Activated CD8-positive, alpha-beta T cell treated with anti-CD3 and anti-CD28 coated beads for 36 hours (primary cell): Measurements from ENCODE around the gene GATM. TPM values are rescaled to one million over a fixed set of nuclear protein-coding genes. Genes with fewer than 3 reads are reported as not detected.
A peak's percentile ranks its signal among the peaks of the same experiment; 100 is the strongest.
"Not testable (repeated sequence)": the region's sequence is repeated elsewhere in the genome, so short reads cannot be mapped to it uniquely, and the experiment has no call there.

Experiments
- ATAC-seq: fragments of 200-7000 bp; cut with Tn5 transposase; one replicate; pipeline ENCODE4 v1.10.0; 2021; ENCODE audit warnings: mild to moderate bottlenecking, moderate library complexity
- CTCF ChIA-PET: fragments of 350-600 bp; sonication (Branson Sonifier 250); formaldehyde crosslinking; loops from one replicate; lab custom pipeline; 2021; ENCODE audit warnings: antibody characterized with exemption; lab: Charles Lee
- POLR2A ChIA-PET: fragments of 350-600 bp; sonication (Branson Sonifier 250); formaldehyde crosslinking; loops from one replicate; lab custom pipeline; 2021; ENCODE audit warnings: antibody characterized with exemption; lab: Charles Lee
- DNase-seq: peaks from one replicate; pipeline ENCODE4 v3.0.0-alpha.2; 2020
- H3K27ac Mint-ChIP-seq: one replicate; pipeline ENCODE4 v1.8.0; 2021; ENCODE audit warnings: mild to moderate bottlenecking, mixed read lengths
- H3K27me3 Mint-ChIP-seq: one replicate; pipeline ENCODE4 v1.8.0; 2021; ENCODE audit warnings: mixed read lengths
- H3K36me3 Mint-ChIP-seq: one replicate; pipeline ENCODE4 v1.8.0; 2021; ENCODE audit warnings: low read depth, mixed read lengths
- H3K4me1 Mint-ChIP-seq: one replicate; pipeline ENCODE4 v1.8.0; 2021; ENCODE audit warnings: low read depth, mixed read lengths
- H3K4me3 Mint-ChIP-seq: one replicate; pipeline ENCODE4 v1.8.0; 2021; ENCODE audit warnings: mild to moderate bottlenecking, moderate library complexity, mixed read lengths
- H3K9me3 Mint-ChIP-seq: one replicate; pipeline ENCODE4 v1.8.0; 2021; ENCODE audit warnings: mixed read lengths
- intact Hi-C: fragments of 100-400 bp; cut with micrococcal nuclease; formaldehyde crosslinking; loops from one replicate; pipeline ENCODE4 v1.10.0; 2022
- total RNA-seq, 2 experiments: library from RNA; stranded (reverse); gene quantifications; one replicate each; pipeline ENCODE4 v1.2.3, GENCODE V29; 2021
- TF ChIP-seq, protein P1 (sequence below): fragments of 200-600 bp; IDR thresholded peaks from one replicate; pipeline ENCODE4 v1.8.0; 2022; ENCODE audit warnings: antibody characterized with exemption, mild to moderate bottlenecking

The GATM gene
- total RNA-seq, 2 experiments from 2014 or later = 5.6 to 6.5 TPM

DNA sequence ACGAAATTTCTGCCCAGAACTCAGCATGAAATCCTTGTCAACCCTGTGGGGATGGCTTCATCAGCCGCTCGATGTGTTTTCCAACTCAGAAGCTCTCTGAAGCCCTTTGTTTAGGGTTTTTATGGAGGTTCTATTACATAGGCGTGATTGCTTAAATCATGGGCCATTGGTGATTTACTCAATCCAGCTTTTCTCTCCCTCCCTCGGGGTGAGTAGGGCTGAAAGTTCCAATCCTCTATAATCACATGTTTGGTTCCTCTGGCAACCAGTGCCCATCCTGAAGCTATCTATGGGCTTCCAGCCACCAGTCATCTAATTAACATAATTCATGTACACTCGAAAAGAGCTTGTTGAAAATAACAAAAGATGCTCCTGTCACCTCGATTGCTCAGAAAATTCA lies 51.6 kb downstream of the GATM start:
- Mint-ChIP-seq H3K27me3 (peaks cover 7% of the 10 kb centered on the region), H3K36me3 (no peaks in the 10 kb centered on the region), H3K27ac (no peak overlapping the region), H3K4me1 (no peaks in the 10 kb centered on the region), H3K4me3 (no peak overlapping the region), H3K9me3 (no peaks in the 10 kb centered on the region)
- POLR2A ChIA-PET = no interaction called here
- TF ChIP-seq, protein P1, sequence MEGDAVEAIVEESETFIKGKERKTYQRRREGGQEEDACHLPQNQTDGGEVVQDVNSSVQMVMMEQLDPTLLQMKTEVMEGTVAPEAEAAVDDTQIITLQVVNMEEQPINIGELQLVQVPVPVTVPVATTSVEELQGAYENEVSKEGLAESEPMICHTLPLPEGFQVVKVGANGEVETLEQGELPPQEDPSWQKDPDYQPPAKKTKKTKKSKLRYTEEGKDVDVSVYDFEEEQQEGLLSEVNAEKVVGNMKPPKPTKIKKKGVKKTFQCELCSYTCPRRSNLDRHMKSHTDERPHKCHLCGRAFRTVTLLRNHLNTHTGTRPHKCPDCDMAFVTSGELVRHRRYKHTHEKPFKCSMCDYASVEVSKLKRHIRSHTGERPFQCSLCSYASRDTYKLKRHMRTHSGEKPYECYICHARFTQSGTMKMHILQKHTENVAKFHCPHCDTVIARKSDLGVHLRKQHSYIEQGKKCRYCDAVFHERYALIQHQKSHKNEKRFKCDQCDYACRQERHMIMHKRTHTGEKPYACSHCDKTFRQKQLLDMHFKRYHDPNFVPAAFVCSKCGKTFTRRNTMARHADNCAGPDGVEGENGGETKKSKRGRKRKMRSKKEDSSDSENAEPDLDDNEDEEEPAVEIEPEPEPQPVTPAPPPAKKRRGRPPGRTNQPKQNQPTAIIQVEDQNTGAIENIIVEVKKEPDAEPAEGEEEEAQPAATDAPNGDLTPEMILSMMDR = no peak
- CTCF ChIA-PET = no interaction called here
- intact Hi-C loops = no loop called here
- no peak for DNase-seq
- no peak for ATAC-seq

DNA sequence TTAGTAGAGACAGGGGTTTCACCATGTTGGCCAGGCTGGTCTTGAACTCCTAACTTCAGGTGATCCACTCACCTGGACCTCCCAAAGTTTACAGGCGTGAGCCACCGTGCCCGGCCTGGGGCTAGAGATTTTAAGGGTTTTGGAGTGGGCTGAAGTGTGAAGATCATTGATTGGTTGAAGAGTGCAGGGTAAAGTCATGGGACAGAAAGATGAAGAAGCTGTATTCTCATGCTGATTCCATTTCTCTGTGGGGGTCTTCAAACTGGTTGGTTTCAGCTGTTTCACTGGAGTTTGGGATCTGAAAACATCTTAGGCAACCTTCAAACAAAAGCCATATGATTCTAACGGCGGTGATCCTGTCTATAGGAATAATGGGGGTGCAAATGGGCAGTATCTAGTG lies 52.1 kb downstream of the GATM start:
- CTCF ChIA-PET = no interaction called here
- TF ChIP-seq, protein P1 = no peak
- intact Hi-C loops = no loop called here
- Mint-ChIP-seq H3K36me3 (no peaks in the 10 kb centered on the region), H3K4me1 (no peaks in the 10 kb centered on the region), H3K27ac (no peak overlapping the region), H3K9me3 (no peaks in the 10 kb centered on the region), H3K27me3 (peaks cover 7% of the 10 kb centered on the region), H3K4me3 (no peak overlapping the region)
- POLR2A ChIA-PET = no interaction called here
- ATAC-seq = no peak
- DNase-seq = no peak

DNA sequence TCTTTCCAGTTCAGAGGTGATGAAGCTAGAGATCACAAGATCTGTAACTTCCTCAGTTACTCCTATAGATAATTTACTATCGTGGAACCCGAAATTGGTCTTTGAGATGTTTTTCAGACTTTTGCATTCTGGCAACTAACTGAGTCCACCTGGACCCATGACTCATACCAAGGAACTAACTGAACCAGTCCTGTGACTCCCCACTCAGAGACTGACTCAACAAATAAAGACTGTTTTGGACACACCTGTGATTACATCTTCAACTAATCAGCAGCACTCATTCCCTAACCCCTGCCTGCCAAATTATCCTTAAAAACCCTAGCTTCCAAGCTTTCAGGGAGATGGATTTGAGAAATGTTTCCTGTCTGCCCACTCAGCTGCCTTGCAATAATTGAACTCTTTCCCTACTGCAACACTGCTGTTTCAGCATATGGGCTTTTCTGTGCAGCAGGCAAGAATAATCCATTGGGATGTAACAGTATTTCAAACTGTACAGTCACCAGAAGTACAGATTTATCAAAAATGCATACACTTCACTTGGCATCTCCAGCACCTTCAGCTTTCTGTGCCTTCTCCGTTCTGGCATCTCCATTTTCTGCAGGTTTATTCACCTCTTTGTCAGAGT lies 57.7 kb downstream of the GATM start:
- intact Hi-C loops = no loop called here

DNA sequence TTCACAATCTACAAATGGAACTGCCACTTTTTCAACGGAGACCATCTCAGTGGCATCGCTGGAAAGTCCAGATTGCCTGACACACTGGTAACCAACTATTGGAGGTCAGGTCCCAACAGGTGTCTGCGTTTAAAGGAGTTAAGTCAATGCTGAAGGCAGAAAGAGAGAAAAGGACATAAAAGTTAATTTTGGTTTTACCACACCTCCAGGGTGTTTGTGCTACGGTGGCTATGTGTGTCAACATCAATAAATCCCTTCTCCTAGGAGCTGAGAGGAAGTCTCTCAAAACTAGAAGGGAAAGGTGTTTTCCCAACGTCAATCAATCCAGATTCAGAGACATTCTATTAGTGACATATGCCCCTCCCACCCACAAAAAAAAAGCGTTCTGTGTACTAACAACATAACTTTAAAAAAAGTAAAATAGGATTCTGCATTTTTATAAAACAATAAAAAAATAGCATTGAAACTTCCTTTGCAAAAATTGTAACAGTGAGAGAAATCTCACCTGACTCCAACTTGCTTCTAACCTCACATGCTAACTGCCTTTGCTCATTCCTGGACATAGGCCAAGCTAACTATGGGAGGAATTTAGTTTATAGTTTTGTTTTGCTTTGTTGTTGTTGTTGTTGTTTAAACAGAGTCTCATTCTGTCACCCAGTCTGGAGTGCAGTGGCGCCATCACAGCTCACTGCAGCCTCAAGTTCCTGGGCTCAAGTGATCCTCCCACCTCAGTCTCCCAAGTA lies 58.7 kb downstream of the GATM start:
- ChIA-PET CTCF (no interaction called here), POLR2A (no interaction called here)
- no peak overlapping the region for H3K27ac Mint-ChIP-seq
- no peaks in the 10 kb centered on the region for H3K36me3 Mint-ChIP-seq
- H3K4me3 Mint-ChIP-seq = no peak overlapping the region
- no peaks in the 10 kb centered on the region for H3K9me3 Mint-ChIP-seq
- H3K27me3 Mint-ChIP-seq = peaks cover 4% of the 10 kb centered on the region
- intact Hi-C loops = no loop called here
- TF ChIP-seq, protein P1 = no peak
- H3K4me1 Mint-ChIP-seq = no peaks in the 10 kb centered on the region
- DNase-seq (no peak), ATAC-seq (no peak)

More for the DNA sequence above, 57.7 kb downstream of the GATM start:
- TF ChIP-seq, protein P1 = no peak
- ATAC-seq = no peak
- CTCF ChIA-PET = interaction anchor here (1.0 kb wide), 1 partner anchor 10 kb away, joined by 3 read pairs; no protein-coding TSS in a partner anchor
- Mint-ChIP-seq H3K9me3 (no peaks in the 10 kb centered on the region), H3K4me3 (no peak overlapping the region), H3K27ac (no peak overlapping the region), H3K36me3 (no peaks in the 10 kb centered on the region), H3K27me3 (peaks cover 4% of the 10 kb centered on the region), H3K4me1 (no peaks in the 10 kb centered on the region)
- DNase-seq = no peak
- POLR2A ChIA-PET = no interaction called here

DNA sequence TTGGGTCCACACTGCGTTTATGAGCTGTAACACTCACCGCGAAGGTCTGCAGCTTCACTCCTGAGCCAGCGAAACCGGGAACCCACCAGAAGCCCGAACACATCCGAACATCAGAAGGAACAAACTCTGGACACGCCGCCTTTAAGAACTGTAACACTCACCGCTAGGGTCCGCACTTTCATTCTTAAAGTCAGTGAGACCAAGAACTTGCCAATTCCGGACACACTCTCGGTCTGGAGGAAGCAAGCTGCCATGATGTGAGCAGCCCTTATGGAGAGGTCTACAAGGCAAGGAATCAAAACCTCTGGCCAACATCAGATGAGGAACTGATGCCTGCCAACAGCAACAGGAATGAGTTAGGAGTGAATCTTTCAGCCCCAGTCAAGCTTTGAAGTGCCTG lies 63.4 kb downstream of the GATM start:
- no peak overlapping the region for H3K27ac Mint-ChIP-seq

DNA sequence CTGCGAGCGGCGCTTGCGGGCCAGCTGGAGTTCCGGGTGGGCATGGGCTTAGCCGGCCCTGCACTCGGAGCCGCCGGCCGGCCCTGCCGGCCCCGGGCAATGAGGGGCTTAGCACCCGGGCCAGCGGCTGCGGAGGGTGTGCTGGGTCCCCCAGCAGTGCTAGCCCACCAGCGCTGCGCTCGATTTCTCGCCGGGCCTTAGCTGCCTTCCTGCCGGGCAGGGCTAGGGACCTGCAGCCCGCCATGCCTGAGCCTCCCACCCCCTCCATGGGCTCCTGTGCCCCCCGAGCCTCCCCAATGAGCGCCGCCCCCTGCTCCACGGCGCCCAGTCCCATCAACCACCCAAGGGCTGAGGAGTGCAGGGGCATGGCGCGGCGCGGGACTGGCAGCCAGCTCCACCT lies 64.2 kb downstream of the GATM start:
- H3K27me3 Mint-ChIP-seq = peaks cover 13% of the 10 kb centered on the region

More for the DNA sequence above, 63.4 kb downstream of the GATM start:
- Mint-ChIP-seq H3K4me3 (no peak overlapping the region), H3K4me1 (no peaks in the 10 kb centered on the region), H3K27me3 (peaks cover 13% of the 10 kb centered on the region), H3K36me3 (no peaks in the 10 kb centered on the region), H3K9me3 (no peaks in the 10 kb centered on the region)
- no peak for ATAC-seq
- TF ChIP-seq, protein P1 = no peak
- ChIA-PET CTCF (interaction anchor here (1.5 kb wide), 1 partner anchor 14 kb away, joined by 4 read pairs; no protein-coding TSS in a partner anchor), POLR2A (no interaction called here)
- intact Hi-C loops = no loop called here
- DNase-seq = peak; percentile 7

More for the DNA sequence above, 64.2 kb downstream of the GATM start:
- H3K27ac Mint-ChIP-seq, ATAC-seq, intact Hi-C loops, DNase-seq, H3K9me3 Mint-ChIP-seq, H3K4me3 Mint-ChIP-seq, POLR2A ChIA-PET, H3K4me1 Mint-ChIP-seq, H3K36me3 Mint-ChIP-seq: not testable (repeated sequence)
- CTCF ChIA-PET = interaction anchor here (1.5 kb wide), 1 partner anchor 13 kb away, joined by 4 read pairs; no protein-coding TSS in a partner anchor
